Body of pancreas (tissue), 4 donors: ENCODE results near the gene P3R3URF. TPM values are rescaled to one million over a fixed set of nuclear protein-coding genes. Genes with fewer than 3 reads are reported as not detected.

Source experiments
- ATAC-seq: fragments of 150-250 bp; one replicate; pipeline ENCODE4 v1.9.1; 2016
- DNase-seq, 4 donors: peaks; one replicate each; pipeline ENCODE4 v3.0.0-alpha.2; 2019
- H3K27ac ChIP-seq, 4 donors: fragments of 200-600 bp; sonication (generic); 1 replicate in 3 of 4; 2 replicates in 1 of 4; pipeline versions ENCODE4 v1.5.1 to v1.6.1; 2016 to 2019; ENCODE audit warnings: mild to moderate bottlenecking in 1 of 4, mixed read lengths in 1 of 4, moderate library complexity in 1 of 4
- H3K27me3 ChIP-seq, 2 donors: fragments of 200-600 bp; sonication (generic); one replicate each; pipeline ENCODE4 v1.6.0; 2016; ENCODE audit warnings: mild to moderate bottlenecking in 1 of 2
- H3K36me3 ChIP-seq, 2 donors: fragments of 200-600 bp; sonication (generic); replicated peaks in 1 of 2; 2 replicates each; pipeline ENCODE4 v1.5.1; 2016; ENCODE audit warnings: low read depth in 2 of 2; ENCODE audit not compliant: insufficient read depth in 1 of 2
- H3K4me1 ChIP-seq: fragments of 200-600 bp; sonication (generic); one replicate; pipeline ENCODE4 v1.6.0; 2016
- H3K4me3 ChIP-seq, 2 donors: fragments of 200-600 bp; sonication (generic); 1 replicate in 1 of 2; 2 replicates in 1 of 2; pipeline ENCODE4 v1.5.1; 2016 to 2019
- H3K9me3 ChIP-seq, 3 donors: fragments of 200-600 bp; sonication (generic); 1 replicate in 2 of 3; 2 replicates in 1 of 3; pipeline ENCODE4 v1.5.1; 2016
- CTCF ChIP-seq, 7 experiments: fragments of 450-650 bp in 4 of 7; fragments of 200-600 bp in 3 of 7; sonication (generic) in 3 of 7; IDR thresholded peaks; one replicate each; pipeline ENCODE4 v1.5.1; 2016 to 2019; ENCODE audit warnings: antibody characterized with exemption in 7 of 7
- POLR2A ChIP-seq, 3 donors: fragments of 450-650 bp; IDR thresholded peaks; one replicate each; pipeline ENCODE4 v1.6.1; 2016; ENCODE audit warnings: antibody characterized with exemption in 3 of 3, mild to moderate bottlenecking in 2 of 3
- WGBS, 2 donors: methylation state at CpG; one replicate each; pipeline ENCODE4 v1.1.5; 2017; 5-methylcytosine and 5-hydroxymethylcytosine counted together
- intact Hi-C: fragments of 100-400 bp; cut with DNase I; formaldehyde crosslinking; loops from one replicate; pipeline ENCODE4 v1.15.1; 2023
- total RNA-seq, 2 donors: library from RNA; depleted of rRNA; stranded (reverse); fragments of >200 nt; gene quantifications; one replicate each; pipeline ENCODE4 v1.1.0, GENCODE V29; 2016

P3R3URF gene
- total RNA-seq, 2 donors from 2014 or later, result not detected

DNA sequence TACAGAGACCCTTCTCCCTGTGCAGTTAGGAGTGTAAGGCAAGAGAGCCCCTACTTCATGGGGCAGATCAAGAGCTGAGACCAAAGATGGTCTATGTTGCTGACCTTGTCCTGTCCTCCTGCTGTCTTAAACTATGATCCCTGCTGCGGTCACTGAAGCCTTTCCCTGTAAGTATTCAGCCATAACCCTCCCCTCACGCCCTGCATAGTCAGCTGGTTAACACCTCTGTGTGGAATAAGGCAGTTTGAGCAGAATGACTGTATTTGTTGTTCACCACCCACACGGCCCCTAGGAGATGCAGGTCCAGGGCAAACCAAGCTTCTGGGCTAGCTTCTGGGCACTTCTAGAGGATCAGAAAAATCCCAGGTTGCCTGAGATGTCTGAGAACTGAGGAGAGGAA is 1.0 kb downstream of the P3R3URF start:
- ATAC-seq (no peak), DNase-seq (no peak)
- intact Hi-C loops, result loop anchor here (5.0 kb wide), 1 partner anchor 138 kb away; no protein-coding TSS in a partner anchor
- Histone ChIP-seq H3K27ac (no peak overlapping the region), H3K4me3 (no peak overlapping the region), H3K27me3 (no peaks in the 10 kb centered on the region), H3K9me3 (no peaks in the 10 kb centered on the region), H3K4me1 (peaks cover 20% of the 10 kb centered on the region), H3K36me3 (no peaks in the 10 kb centered on the region)
- TF ChIP-seq CTCF (IDR thresholded peaks at IDR 0.05), result no peak
- TF ChIP-seq POLR2A (IDR thresholded peaks at IDR 0.05), result no peak
- 42 to 67% methylated on average over 3 of the region's 3 CpGs for WGBS, 2 donors

GRCh38 chr1:46174448-46175231 is 1.6 kb downstream of the P3R3URF start, which contains the start of gene TSPAN1:
TSS of gene TSPAN1 (plus strand) at chr1:46175087. CDS start at chr1:46181108, 6,021 bp downstream.
- WGBS, 2 donors, result 42 to 58% methylated on average over 10 to 11 of the region's 11 CpGs
- DNase-seq (no peak), ATAC-seq (peak; percentile 34)
- H3K36me3 ChIP-seq, result no peaks in the 10 kb centered on the region
- no peak for TF ChIP-seq POLR2A (IDR thresholded peaks at IDR 0.05)
- no peak for TF ChIP-seq CTCF (IDR thresholded peaks at IDR 0.05)
- peaks cover 20% of the 10 kb centered on the region for H3K4me1 ChIP-seq
- H3K9me3 ChIP-seq, result no peaks in the 10 kb centered on the region
- H3K27ac ChIP-seq, result peak within 1 kb of the TSS in 1 of 4 donors; percentile 43
- H3K27me3 ChIP-seq, result no peaks in the 10 kb centered on the region
- no peak within 1 kb of the TSS for H3K4me3 ChIP-seq
- intact Hi-C loops, result loop anchor here (5.0 kb wide), 1 partner anchor 137 kb away; no protein-coding TSS in a partner anchor

DNA sequence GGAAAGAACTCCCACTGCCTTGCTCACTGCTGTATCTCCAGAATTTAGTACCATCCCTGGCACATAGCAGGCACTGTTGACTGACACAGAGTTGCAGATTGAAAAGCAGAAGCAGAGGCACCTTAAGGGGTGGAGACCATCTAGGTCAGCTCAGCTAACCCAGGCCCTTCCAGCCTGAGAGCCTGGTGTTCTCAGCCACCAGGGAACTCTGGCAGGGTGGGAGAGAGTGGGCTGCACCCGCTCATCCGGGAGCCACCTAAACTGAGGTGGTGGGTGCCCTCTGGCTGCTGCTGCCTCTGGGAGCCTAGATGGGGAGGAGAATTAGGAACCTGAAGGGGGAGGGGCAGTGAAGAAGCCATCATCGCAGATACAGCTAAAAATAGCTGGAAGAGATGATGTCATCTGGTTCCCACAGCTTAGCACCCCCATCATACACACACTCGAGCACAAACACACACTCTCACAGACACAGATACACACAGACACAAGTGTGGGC is 2.9 kb downstream of the P3R3URF start:
- DNase-seq (no peak), ATAC-seq (no peak)
- H3K27me3 ChIP-seq, result no peaks in the 10 kb centered on the region
- H3K9me3 ChIP-seq, result no peaks in the 10 kb centered on the region
- no peak for TF ChIP-seq CTCF (IDR thresholded peaks at IDR 0.05)
- TF ChIP-seq POLR2A (IDR thresholded peaks at IDR 0.05), result no peak
- no peaks in the 10 kb centered on the region for H3K36me3 ChIP-seq
- H3K27ac ChIP-seq, result no peak overlapping the region
- intact Hi-C loops, result no loop called here
- WGBS, 2 donors, result 33 to 48% methylated on average over 4 of the region's 4 CpGs
- H3K4me3 ChIP-seq, result no peak overlapping the region
- H3K4me1 ChIP-seq, result peaks cover 20% of the 10 kb centered on the region

DNA sequence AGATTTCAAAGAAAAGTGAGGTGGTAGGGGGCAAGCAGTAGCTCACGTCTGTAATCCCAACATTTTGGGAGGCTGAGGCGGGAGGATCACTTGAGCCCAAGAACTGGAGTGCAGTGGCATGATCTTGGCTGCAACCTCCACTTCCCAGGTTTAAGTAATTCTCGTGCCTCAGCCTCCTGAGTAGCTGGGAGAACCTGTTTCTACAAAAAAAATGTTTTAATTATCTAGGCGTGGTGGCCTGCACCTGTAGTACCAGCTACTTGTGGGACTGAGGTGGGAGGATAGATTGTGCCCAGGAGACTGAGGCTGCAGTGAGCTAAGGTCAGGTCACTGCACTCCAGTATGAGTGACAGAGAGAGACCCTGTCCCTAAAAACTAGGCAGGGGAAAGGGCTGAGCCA is 4.0 kb downstream of the P3R3URF start:
- H3K4me1 ChIP-seq, result peaks cover 21% of the 10 kb centered on the region
- no peaks in the 10 kb centered on the region for H3K27me3 ChIP-seq
- H3K4me3 ChIP-seq, result no peak overlapping the region
- TF ChIP-seq CTCF (IDR thresholded peaks at IDR 0.05) (no peak), POLR2A (IDR thresholded peaks at IDR 0.05) (no peak)
- WGBS, 2 donors, result 75 to 78% methylated on average over 4 of the region's 4 CpGs
- no peak for DNase-seq
- ATAC-seq, result no peak
- intact Hi-C loops, result no loop called here
- H3K36me3 ChIP-seq, result no peaks in the 10 kb centered on the region
- H3K27ac ChIP-seq, result peak overlapping the region in 1 of 4 donors; percentile 51
- H3K9me3 ChIP-seq, result no peaks in the 10 kb centered on the region
